ENCODE measurements around the gene COMMD8.

COMMD8 gene

GRCh38 chr4:47463235-47463956 lies at the start of gene COMMD8:
TSS of gene COMMD8 (minus strand) at chr4:47463702. CDS start at chr4:47463651, 51 bp downstream.
- Histone ChIP-seq H3K27ac (peak within 1 kb of the TSS; percentile 71 to 92 (median 86)), H3K4me2 (peak within 1 kb of the TSS; percentile 80 to 95 (median 91)), H4K20me1 (no peaks in the 10 kb centered on the region), H3K9ac (peak within 1 kb of the TSS; percentile 81 to 90 (median 84)), H3K27me3 (no peaks in the 10 kb centered on the region), H3K4me3 (peak within 1 kb of the TSS; percentile 73 to 91 (median 80)), H3K36me3 (peaks cover 0 to 17% (median 6%) of the 10 kb centered on the region in 11 experiments; a peak in 11 of 22 replicates), H3K4me1 (peaks cover 26 to 34% (median 30%) of the 10 kb centered on the region in 10 experiments), H3K9me3 (replicated peaks in 1 of 11) (no peaks in the 10 kb centered on the region)
- no peak for TF ChIP-seq Cebpa-rat (IDR thresholded peaks at IDR 0.05)

GRCh38 chr4:47510506-47511143 lies 47.1 kb upstream of the COMMD8 start:
- H3K9me3 ChIP-seq (replicated peaks in 1 of 11) = no peaks in the 10 kb centered on the region
- peak overlapping the region in 4 of 11 experiments; percentile 3 to 75 (median 58); a peak in 7 of 22 replicates for H3K4me2 ChIP-seq
- no peaks in the 10 kb centered on the region for H4K20me1 ChIP-seq
- H3K36me3 ChIP-seq = peaks cover 0 to 33% (median 4%) of the 10 kb centered on the region in 11 experiments; a peak in 6 of 22 replicates
- peak overlapping the region in 5 of 11 experiments; percentile 44 to 83 (median 55); a peak in 7 of 22 replicates for H3K27ac ChIP-seq
- TF ChIP-seq Cebpa-rat (IDR thresholded peaks at IDR 0.05) = no peak
- peaks cover 0 to 31% (median 0%) of the 10 kb centered on the region in 10 experiments; a peak in 6 of 20 replicates for H3K4me1 ChIP-seq
- H3K9ac ChIP-seq = peak overlapping the region in 3 of 11 experiments; percentile 4 to 61 (median 36); a peak in 3 of 22 replicates
- H3K27me3 ChIP-seq = no peaks in the 10 kb centered on the region
- H3K4me3 ChIP-seq = no peak overlapping the region

GRCh38 chr4:47505666-47506065 lies 42.2 kb upstream of the COMMD8 start:
- Histone ChIP-seq H3K9me3 (replicated peaks in 1 of 11) (no peaks in the 10 kb centered on the region), H3K9ac (no peak overlapping the region)
- no peak for TF ChIP-seq Cebpa-rat (IDR thresholded peaks at IDR 0.05)

GRCh38 chr4:47505147-47505546 lies 41.6 kb upstream of the COMMD8 start:
- H3K27ac ChIP-seq = no peak overlapping the region
- H3K9me3 ChIP-seq (replicated peaks in 1 of 11) = no peaks in the 10 kb centered on the region
- no peak overlapping the region for H3K9ac ChIP-seq
- TF ChIP-seq Cebpa-rat (IDR thresholded peaks at IDR 0.05) = no peak
- H4K20me1 ChIP-seq = no peaks in the 10 kb centered on the region
- H3K36me3 ChIP-seq = no peaks in the 10 kb centered on the region
- no peak overlapping the region for H3K4me3 ChIP-seq
- H3K4me2 ChIP-seq = no peak overlapping the region
- H3K27me3 ChIP-seq = no peaks in the 10 kb centered on the region
- H3K4me1 ChIP-seq = peaks cover 7 to 21% (median 9%) of the 10 kb centered on the region in 10 experiments

More at GRCh38 chr4:47505666-47506065, 42.2 kb upstream of the COMMD8 start:
- no peak overlapping the region for H3K4me3 ChIP-seq
- no peaks in the 10 kb centered on the region for H4K20me1 ChIP-seq
- no peaks in the 10 kb centered on the region for H3K27me3 ChIP-seq
- H3K4me2 ChIP-seq = no peak overlapping the region
- no peak overlapping the region for H3K27ac ChIP-seq
- H3K4me1 ChIP-seq = peaks cover 2 to 21% (median 4%) of the 10 kb centered on the region in 10 experiments; a peak in 15 of 20 replicates
- H3K36me3 ChIP-seq = no peaks in the 10 kb centered on the region

GRCh38 chr4:47500776-47501175 lies 37.3 kb upstream of the COMMD8 start:
- H3K4me2 ChIP-seq = peak overlapping the region; percentile 52 to 89 (median 76); a peak in 21 of 22 replicates
- H3K27me3 ChIP-seq = no peaks in the 10 kb centered on the region
- H4K20me1 ChIP-seq = no peaks in the 10 kb centered on the region
- no peak overlapping the region for H3K4me3 ChIP-seq
- H3K4me1 ChIP-seq = peaks cover 28 to 37% (median 30%) of the 10 kb centered on the region in 10 experiments
- peak overlapping the region in 7 of 11 experiments; percentile 15 to 83 (median 62); a peak in 8 of 22 replicates for H3K27ac ChIP-seq
- no peak overlapping the region for H3K9ac ChIP-seq
- H3K9me3 ChIP-seq (replicated peaks in 1 of 11) = no peaks in the 10 kb centered on the region
- TF ChIP-seq Cebpa-rat (IDR thresholded peaks at IDR 0.05) = no peak
- no peaks in the 10 kb centered on the region for H3K36me3 ChIP-seq

GRCh38 chr4:47499700-47500099 lies 36.2 kb upstream of the COMMD8 start:
- Histone ChIP-seq H3K4me1 (peaks cover 28 to 37% (median 30%) of the 10 kb centered on the region in 10 experiments), H3K4me3 (peak overlapping the region in 2 of 10 experiments; percentile 12 to 35; a peak in 6 of 20 replicates), H3K27ac (peak overlapping the region in 9 of 11 experiments; percentile 15 to 83 (median 51); a peak in 15 of 22 replicates), H3K4me2 (peak overlapping the region; percentile 52 to 89 (median 76)), H3K9me3 (replicated peaks in 1 of 11) (no peaks in the 10 kb centered on the region), H4K20me1 (no peaks in the 10 kb centered on the region), H3K9ac (peak overlapping the region in 4 of 11 experiments; percentile 51 to 65 (median 57); a peak in 7 of 22 replicates), H3K27me3 (no peaks in the 10 kb centered on the region), H3K36me3 (no peaks in the 10 kb centered on the region)
- TF ChIP-seq Cebpa-rat (IDR thresholded peaks at IDR 0.05) = no peak

- peaks cover 28 to 39% (median 30%) of the 10 kb centered on the region in 10 experiments for H3K4me1 ChIP-seq
- peak overlapping the region in 6 of 11 experiments; percentile 15 to 83 (median 68); a peak in 10 of 22 replicates for H3K27ac ChIP-seq
- H3K9ac ChIP-seq = peak overlapping the region in 4 of 11 experiments; percentile 51 to 65 (median 57); a peak in 4 of 22 replicates
- peak overlapping the region in 2 of 10 experiments; percentile 12 to 35; a peak in 3 of 20 replicates for H3K4me3 ChIP-seq
- H3K9me3 ChIP-seq (replicated peaks in 1 of 11) = no peaks in the 10 kb centered on the region
- no peaks in the 10 kb centered on the region for H3K36me3 ChIP-seq
- peak overlapping the region; percentile 52 to 89 (median 76) for H3K4me2 ChIP-seq
- no peaks in the 10 kb centered on the region for H3K27me3 ChIP-seq
- no peak for TF ChIP-seq Cebpa-rat (IDR thresholded peaks at IDR 0.05)
- H4K20me1 ChIP-seq = no peaks in the 10 kb centered on the region
These were observed 35.4 kb upstream of the COMMD8 start for GRCh38 chr4:47498899-47499298.

- H3K27me3 ChIP-seq = no peaks in the 10 kb centered on the region
- H3K4me2 ChIP-seq = no peak overlapping the region
- no peaks in the 10 kb centered on the region for H3K9me3 ChIP-seq (replicated peaks in 1 of 11)
- H4K20me1 ChIP-seq = no peaks in the 10 kb centered on the region
- TF ChIP-seq Cebpa-rat (IDR thresholded peaks at IDR 0.05) = no peak
- H3K27ac ChIP-seq = no peak overlapping the region
- H3K4me3 ChIP-seq = no peak overlapping the region
- no peak overlapping the region for H3K9ac ChIP-seq
- H3K4me1 ChIP-seq = peaks cover 9 to 34% (median 12%) of the 10 kb centered on the region in 10 experiments
- H3K36me3 ChIP-seq = peaks cover 0 to 9% (median 0%) of the 10 kb centered on the region in 11 experiments; a peak in 2 of 22 replicates
These were observed 30.6 kb upstream of the COMMD8 start for GRCh38 chr4:47494124-47494430.

Measured in BLaER1 treated with 17β-estradiol and CSF1 and Interleukin-3, amounts not matched to agents 10 nM and 100 nM (cell line).